Measurements from ENCODE around the gene ACTR3C.

The ACTR3C gene

DNA sequence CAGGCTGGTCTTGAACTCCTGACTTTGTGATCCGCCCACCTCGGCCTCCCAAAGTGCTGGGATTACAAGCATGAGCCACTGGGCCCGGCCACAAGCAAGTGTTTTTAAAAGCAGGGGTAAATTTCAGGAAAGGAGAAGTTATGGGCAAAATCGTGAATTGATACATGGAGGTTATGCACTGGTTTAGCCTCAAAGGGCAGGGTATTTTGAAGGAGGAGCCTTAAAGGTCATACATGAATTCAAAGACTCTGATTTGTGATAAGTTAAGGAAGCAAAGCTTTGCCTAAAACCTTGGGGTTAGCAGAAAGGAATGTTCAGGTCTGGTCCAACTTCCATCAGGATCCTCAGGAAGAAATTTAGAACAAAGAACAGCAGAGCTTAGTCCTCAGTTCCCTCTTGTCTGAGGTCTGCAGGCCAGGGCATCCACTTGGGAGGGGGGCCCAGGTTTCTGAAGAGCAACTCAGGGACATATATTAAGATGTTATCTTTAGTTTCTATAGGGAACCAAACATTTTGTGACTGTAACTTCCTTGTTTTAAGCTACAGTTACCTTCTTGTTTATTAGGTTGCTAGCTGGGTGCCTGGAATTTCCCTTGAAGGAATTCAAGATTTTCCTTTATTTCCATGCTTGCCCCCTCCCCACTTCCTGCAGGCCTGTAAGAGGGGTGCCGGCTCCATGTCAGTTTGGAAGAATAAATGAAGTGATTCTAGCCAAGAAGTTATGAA lies 42.5 kb upstream of the ACTR3C start (continued):
- TF ChIP-seq, protein P1, sequence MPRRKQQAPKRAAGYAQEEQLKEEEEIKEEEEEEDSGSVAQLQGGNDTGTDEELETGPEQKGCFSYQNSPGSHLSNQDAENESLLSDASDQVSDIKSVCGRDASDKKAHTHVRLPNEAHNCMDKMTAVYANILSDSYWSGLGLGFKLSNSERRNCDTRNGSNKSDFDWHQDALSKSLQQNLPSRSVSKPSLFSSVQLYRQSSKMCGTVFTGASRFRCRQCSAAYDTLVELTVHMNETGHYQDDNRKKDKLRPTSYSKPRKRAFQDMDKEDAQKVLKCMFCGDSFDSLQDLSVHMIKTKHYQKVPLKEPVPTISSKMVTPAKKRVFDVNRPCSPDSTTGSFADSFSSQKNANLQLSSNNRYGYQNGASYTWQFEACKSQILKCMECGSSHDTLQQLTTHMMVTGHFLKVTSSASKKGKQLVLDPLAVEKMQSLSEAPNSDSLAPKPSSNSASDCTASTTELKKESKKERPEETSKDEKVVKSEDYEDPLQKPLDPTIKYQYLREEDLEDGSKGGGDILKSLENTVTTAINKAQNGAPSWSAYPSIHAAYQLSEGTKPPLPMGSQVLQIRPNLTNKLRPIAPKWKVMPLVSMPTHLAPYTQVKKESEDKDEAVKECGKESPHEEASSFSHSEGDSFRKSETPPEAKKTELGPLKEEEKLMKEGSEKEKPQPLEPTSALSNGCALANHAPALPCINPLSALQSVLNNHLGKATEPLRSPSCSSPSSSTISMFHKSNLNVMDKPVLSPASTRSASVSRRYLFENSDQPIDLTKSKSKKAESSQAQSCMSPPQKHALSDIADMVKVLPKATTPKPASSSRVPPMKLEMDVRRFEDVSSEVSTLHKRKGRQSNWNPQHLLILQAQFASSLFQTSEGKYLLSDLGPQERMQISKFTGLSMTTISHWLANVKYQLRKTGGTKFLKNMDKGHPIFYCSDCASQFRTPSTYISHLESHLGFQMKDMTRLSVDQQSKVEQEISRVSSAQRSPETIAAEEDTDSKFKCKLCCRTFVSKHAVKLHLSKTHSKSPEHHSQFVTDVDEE (CRISPR knock-in tag; IDR thresholded peaks at IDR 0.05) = no peak
- no peak for TF ChIP-seq ZNF8 (CRISPR knock-in tag; IDR thresholded peaks at IDR 0.05)
- no peak for TF ChIP-seq RARB (CRISPR knock-in tag; IDR thresholded peaks at IDR 0.05)
- no peak for TF ChIP-seq ZFP30 (CRISPR knock-in tag; IDR thresholded peaks at IDR 0.05)
- no peak for TF ChIP-seq TOX (CRISPR knock-in tag; IDR thresholded peaks at IDR 0.05; ENCODE audit: borderline replicate concordance)

- no peak for TF ChIP-seq ZNF8 (CRISPR knock-in tag; IDR thresholded peaks at IDR 0.05)
- no peak for TF ChIP-seq OSR1 (CRISPR knock-in tag; IDR thresholded peaks at IDR 0.05)
- TF ChIP-seq, protein P1 (CRISPR knock-in tag; IDR thresholded peaks at IDR 0.05) = no peak
- TF ChIP-seq RARB (CRISPR knock-in tag; IDR thresholded peaks at IDR 0.05) = no peak
- TF ChIP-seq SNAI2 (CRISPR knock-in tag; IDR thresholded peaks at IDR 0.05) = no peak
- no peak for TF ChIP-seq ZFP3 (CRISPR knock-in tag; IDR thresholded peaks at IDR 0.05)
- TF ChIP-seq ZC3H10 (CRISPR knock-in tag; IDR thresholded peaks at IDR 0.05) = no peak
- TF ChIP-seq PATZ1 (CRISPR knock-in tag; IDR thresholded peaks at IDR 0.05; ENCODE audit: borderline replicate concordance) = no peak
- TF ChIP-seq ZNF70 (CRISPR knock-in tag; IDR thresholded peaks at IDR 0.05) = no peak
- no peak for TF ChIP-seq TOX (CRISPR knock-in tag; IDR thresholded peaks at IDR 0.05; ENCODE audit: borderline replicate concordance)
- no peak for TF ChIP-seq ESRRG (CRISPR knock-in tag; IDR thresholded peaks at IDR 0.05)
- no peak for TF ChIP-seq TCF4 (CRISPR knock-in tag; IDR thresholded peaks at IDR 0.05; ENCODE audit: borderline replicate concordance)
- TF ChIP-seq ARNTL (CRISPR knock-in tag; IDR thresholded peaks at IDR 0.05; ENCODE audit: borderline replicate concordance, low read depth) = no peak
- TF ChIP-seq, protein P2, sequence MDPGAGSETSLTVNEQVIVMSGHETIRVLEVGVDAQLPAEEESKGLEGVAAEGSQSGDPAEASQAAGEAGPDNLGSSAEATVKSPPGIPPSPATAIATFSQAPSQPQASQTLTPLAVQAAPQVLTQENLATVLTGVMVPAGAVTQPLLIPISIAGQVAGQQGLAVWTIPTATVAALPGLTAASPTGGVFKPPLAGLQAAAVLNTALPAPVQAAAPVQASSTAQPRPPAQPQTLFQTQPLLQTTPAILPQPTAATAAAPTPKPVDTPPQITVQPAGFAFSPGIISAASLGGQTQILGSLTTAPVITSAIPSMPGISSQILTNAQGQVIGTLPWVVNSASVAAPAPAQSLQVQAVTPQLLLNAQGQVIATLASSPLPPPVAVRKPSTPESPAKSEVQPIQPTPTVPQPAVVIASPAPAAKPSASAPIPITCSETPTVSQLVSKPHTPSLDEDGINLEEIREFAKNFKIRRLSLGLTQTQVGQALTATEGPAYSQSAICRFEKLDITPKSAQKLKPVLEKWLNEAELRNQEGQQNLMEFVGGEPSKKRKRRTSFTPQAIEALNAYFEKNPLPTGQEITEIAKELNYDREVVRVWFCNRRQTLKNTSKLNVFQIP (CRISPR knock-in tag; IDR thresholded peaks at IDR 0.05; ENCODE audit: borderline replicate concordance, low read depth) = no peak
- no peak for TF ChIP-seq ZFP30 (CRISPR knock-in tag; IDR thresholded peaks at IDR 0.05)
- TF ChIP-seq BACH2 (CRISPR knock-in tag; IDR thresholded peaks at IDR 0.05; ENCODE audit: borderline replicate concordance) = no peak
- no peak for ATAC-seq
These were observed 41.8 kb upstream of the ACTR3C start for GRCh38 chr7:150365194-150365593.

- ATAC-seq = no peak
- no peak for TF ChIP-seq SNAI2 (CRISPR knock-in tag; IDR thresholded peaks at IDR 0.05)
- TF ChIP-seq CSDC2 (CRISPR knock-in tag; IDR thresholded peaks at IDR 0.05) = no peak
- no peak for TF ChIP-seq ESRRG (CRISPR knock-in tag; IDR thresholded peaks at IDR 0.05)
- TF ChIP-seq, protein P3, sequence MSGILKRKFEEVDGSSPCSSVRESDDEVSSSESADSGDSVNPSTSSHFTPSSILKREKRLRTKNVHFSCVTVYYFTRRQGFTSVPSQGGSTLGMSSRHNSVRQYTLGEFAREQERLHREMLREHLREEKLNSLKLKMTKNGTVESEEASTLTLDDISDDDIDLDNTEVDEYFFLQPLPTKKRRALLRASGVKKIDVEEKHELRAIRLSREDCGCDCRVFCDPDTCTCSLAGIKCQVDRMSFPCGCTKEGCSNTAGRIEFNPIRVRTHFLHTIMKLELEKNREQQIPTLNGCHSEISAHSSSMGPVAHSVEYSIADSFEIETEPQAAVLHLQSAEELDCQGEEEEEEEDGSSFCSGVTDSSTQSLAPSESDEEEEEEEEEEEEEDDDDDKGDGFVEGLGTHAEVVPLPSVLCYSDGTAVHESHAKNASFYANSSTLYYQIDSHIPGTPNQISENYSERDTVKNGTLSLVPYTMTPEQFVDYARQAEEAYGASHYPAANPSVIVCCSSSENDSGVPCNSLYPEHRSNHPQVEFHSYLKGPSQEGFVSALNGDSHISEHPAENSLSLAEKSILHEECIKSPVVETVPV (CRISPR knock-in tag; IDR thresholded peaks at IDR 0.05) = no peak
- TF ChIP-seq PATZ1 (CRISPR knock-in tag; IDR thresholded peaks at IDR 0.05; ENCODE audit: borderline replicate concordance) = no peak
- TF ChIP-seq ZNF565 (CRISPR knock-in tag; conservative IDR thresholded peaks at IDR 0.05; ENCODE audit: low read depth) = no peak
- TF ChIP-seq BACH2 (CRISPR knock-in tag; IDR thresholded peaks at IDR 0.05; ENCODE audit: borderline replicate concordance) = no peak
- no peak for TF ChIP-seq GLIS3 (CRISPR knock-in tag; IDR thresholded peaks at IDR 0.05)
- no peak for TF ChIP-seq ZC3H10 (CRISPR knock-in tag; IDR thresholded peaks at IDR 0.05)
- no peak for TF ChIP-seq TCF4 (CRISPR knock-in tag; IDR thresholded peaks at IDR 0.05; ENCODE audit: borderline replicate concordance)
- no peak for TF ChIP-seq ZNF70 (CRISPR knock-in tag; IDR thresholded peaks at IDR 0.05)
- TF ChIP-seq TOX (CRISPR knock-in tag; IDR thresholded peaks at IDR 0.05; ENCODE audit: borderline replicate concordance) = no peak
- TF ChIP-seq PPARA (CRISPR knock-in tag; IDR thresholded peaks at IDR 0.05; ENCODE audit: borderline replicate concordance) = no peak
- TF ChIP-seq ZFP30 (CRISPR knock-in tag; IDR thresholded peaks at IDR 0.05) = no peak
These were observed 40.5 kb upstream of the ACTR3C start for GRCh38 chr7:150363872-150364271.
